Upper lobe of left lung (tissue), 4 donors: ENCODE results near the gene TMEM273.

ENCODE experiments used
- EP300 ChIP-seq, 4 donors: sonication (generic); formaldehyde crosslinking; IDR thresholded peaks; one replicate each; pipeline ENCODE4 v1.5.1; 2017; ENCODE audit warnings: antibody characterized with exemption in 4 of 4, control low read depth in 2 of 4
- POLR2A ChIP-seq, 4 donors: fragments of 450-650 bp; IDR thresholded peaks; one replicate each; pipeline ENCODE4 v1.5.1; 2016 to 2017; ENCODE audit warnings: antibody characterized with exemption in 4 of 4, mild to moderate bottlenecking in 2 of 4
- TF ChIP-seq, protein P1 (sequence below), 6 experiments: fragments of 450-650 bp in 4 of 6; fragments of 200-600 bp in 2 of 6; sonication (generic) in 2 of 6; IDR thresholded peaks; one replicate each; pipeline ENCODE4 v1.5.1; 2016 to 2019; ENCODE audit warnings: antibody characterized with exemption in 6 of 6

DNA sequence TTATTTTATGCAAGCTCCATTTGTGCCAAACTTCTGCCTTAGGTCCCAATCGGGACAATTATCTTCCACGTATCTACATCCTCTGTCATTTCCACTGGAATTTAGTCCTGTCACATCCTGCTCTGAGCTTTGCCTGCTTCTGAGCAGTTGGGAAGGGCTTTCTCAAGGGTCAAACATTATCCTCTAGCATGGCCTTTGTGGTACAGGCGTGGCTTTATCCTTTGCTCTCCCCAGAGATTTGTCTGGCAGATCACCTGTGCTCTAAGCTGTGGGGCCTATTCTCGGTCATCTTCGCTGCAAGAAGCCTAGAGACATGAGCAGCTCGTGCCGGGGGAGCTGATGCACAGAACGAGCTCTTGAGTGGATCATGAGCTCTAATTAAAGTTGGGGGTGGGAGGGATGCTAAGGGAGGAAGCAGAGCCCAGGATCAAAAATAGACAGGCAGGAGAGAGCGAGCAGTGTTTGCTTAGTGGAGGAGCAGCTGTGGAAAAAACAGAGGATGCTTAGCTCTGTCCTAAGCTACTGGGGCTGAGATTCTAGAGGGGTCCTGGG is 19.8 kb upstream of the TMEM273 start:
- TF ChIP-seq, protein P1, sequence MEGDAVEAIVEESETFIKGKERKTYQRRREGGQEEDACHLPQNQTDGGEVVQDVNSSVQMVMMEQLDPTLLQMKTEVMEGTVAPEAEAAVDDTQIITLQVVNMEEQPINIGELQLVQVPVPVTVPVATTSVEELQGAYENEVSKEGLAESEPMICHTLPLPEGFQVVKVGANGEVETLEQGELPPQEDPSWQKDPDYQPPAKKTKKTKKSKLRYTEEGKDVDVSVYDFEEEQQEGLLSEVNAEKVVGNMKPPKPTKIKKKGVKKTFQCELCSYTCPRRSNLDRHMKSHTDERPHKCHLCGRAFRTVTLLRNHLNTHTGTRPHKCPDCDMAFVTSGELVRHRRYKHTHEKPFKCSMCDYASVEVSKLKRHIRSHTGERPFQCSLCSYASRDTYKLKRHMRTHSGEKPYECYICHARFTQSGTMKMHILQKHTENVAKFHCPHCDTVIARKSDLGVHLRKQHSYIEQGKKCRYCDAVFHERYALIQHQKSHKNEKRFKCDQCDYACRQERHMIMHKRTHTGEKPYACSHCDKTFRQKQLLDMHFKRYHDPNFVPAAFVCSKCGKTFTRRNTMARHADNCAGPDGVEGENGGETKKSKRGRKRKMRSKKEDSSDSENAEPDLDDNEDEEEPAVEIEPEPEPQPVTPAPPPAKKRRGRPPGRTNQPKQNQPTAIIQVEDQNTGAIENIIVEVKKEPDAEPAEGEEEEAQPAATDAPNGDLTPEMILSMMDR (IDR thresholded peaks at IDR 0.05) = no peak
- TF ChIP-seq POLR2A (IDR thresholded peaks at IDR 0.05) (no peak), EP300 (IDR thresholded peaks at IDR 0.05) (no peak)
